Islet precursor cell (in vitro differentiated cells): ENCODE data around the gene SYCP3.
A peak's percentile ranks its signal among the peaks of the same experiment; 100 is the strongest.
"Not testable (repeated sequence)": the region's sequence is repeated elsewhere in the genome, so short reads cannot be mapped to it uniquely, and the experiment has no call there.

ENCODE experiments used
- DNase-seq: peaks from one replicate; pipeline ENCODE4 v3.0.0-alpha.2; 2018

SYCP3 gene

DNA sequence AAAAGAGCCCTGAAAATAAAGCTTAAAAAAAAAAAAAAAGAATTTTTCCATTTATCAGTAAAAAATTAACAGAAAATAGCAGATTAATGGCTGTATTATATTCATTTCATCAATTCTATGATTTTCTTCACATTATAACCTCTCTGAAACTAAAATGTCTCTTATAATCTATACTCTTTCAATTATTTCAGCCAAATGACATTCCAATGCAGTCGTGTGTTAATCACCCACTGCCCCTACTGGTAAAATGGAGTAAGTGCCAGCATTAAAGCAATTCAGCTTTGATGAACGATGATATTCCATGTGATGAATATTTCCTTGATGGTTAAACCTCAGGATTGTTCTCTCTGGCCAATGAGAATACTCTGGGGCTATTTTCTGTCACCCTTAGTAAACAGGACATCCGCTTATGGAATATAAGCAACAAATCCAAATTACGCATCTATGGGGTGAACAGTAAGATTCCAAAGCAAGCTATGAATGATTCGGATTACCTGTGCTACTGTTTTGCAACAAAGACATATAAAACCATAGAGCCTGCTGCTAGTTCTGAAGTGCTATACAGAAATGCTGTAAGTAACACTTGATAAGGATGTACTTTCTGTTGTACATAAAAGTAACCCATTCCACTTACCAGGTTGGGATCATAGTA is 20.3 kb upstream of the SYCP3 start:
- DNase-seq, result peak; percentile 43

DNA sequence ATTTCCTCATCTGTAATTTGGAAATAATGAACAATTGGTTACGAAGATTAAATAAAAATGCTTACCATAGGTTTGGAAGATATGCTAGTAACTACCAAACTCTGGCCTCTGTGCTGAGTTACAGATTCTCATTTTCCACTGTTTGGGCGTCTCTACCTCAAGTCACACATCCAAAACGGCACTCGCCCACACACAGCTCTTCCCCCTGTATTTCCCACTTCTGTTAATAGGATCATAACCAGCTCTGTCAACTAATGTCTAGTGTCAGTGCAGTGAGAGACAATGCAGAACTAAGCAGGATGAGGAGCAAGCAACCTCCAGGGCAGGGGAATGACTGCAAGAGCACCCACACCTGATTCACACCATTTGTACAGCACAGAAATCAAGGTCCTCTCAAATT is 10.9 kb upstream of the SYCP3 start:
- no peak for DNase-seq

DNA sequence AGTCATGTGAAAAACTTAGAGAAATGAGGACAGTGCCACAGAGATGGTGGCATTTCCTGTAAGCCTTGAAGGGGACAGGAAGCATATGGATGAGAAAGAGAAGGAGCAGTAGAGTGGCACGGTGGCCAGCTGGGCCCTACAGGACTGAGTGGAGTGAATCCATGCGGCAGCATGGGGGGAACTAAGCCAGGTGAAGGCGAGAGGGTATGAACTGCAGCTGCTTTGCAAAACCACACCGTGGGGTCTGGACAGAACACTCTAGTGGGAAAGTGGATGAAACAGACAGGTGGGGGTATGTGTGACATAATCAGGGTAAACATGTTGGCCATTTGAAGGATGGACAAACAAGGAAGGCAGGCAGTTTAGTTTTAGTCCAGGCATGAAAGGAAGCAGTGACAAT is 10.4 kb upstream of the SYCP3 start:
- DNase-seq, result no peak

DNA sequence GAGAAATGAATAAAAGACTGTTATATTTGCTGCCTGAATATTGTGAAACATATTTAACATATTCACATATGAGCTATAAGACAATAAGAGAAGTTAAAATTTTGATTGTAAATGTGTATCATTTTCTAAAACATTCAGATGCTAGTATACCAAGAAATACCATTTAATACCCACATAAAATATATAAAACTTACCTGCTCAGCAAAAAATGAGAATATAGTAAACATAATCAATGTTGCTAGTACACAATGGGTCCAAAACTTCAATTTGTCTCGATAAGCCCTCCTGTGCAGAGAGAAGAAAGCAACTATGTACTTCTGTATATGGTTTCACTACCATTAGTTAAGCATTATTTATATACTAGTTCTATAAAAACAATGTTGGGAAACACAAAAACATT is 9.6 kb upstream of the SYCP3 start:
- DNase-seq, result no peak

GRCh38 chr12:101747697-101748096 is 8.4 kb upstream of the SYCP3 start:
- no peak for DNase-seq

DNA sequence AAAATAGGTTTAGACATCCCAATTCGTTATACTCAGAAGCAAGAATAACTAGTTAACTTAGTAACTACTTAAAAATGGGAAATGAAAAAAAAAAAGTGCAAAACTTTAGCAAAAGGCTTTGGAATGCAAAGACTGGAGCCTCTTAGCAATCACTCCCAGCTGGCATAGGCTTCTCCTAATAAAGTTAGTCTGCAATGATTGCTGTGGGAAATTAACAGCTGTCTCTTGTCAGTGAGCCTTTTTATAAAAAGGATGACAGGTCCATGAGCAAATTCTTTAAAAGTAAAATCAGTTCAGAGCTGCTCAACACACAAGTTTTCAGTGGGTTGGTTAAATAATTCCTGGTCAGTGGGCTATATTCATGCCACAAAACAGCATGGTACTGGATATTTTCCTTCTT is 7.4 kb upstream of the SYCP3 start:
- no peak for DNase-seq

DNA sequence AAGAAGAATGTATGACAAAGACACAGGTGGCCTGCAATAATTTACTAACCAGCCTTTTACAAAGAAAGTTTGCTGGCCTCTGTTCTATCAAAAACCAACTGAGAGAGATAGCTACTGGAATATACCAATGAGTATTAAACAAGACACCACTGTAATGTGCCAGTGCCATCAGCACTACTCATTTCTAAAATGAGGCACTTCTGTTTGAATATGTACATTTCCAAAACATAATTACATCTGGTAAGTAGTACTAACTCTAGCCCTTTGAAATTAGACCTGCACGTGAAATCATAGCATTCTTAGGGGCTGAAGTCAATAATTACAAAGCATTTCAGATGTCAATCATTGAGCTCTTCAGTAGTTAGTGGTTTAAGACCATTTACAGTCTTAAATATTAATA is 6.9 kb upstream of the SYCP3 start:
- DNase-seq, result no peak

DNA sequence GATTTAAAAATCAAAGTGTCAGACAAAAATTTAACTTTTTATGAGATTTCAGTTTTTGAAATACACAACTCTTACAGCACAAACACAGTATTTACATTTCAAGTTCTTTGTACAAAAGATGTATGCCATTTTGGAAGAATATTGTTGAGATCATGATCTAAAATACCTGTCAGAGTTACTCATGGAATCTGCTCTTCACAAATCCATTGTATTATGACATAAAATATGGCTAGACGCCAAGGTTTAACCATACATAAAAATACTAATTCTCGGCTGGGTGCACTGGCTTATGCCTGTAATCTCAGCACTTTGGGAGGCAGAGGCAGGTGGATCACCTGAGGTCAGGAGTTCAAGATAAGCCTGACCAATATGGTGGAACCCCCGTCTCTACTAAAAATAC is 6.2 kb upstream of the SYCP3 start:
- no peak for DNase-seq

GRCh38 chr12:101743724-101744472 is 4.6 kb upstream of the SYCP3 start:
- DNase-seq, result no peak

GRCh38 chr12:101743242-101743641 is 4.0 kb upstream of the SYCP3 start:
- DNase-seq, result no peak

DNA sequence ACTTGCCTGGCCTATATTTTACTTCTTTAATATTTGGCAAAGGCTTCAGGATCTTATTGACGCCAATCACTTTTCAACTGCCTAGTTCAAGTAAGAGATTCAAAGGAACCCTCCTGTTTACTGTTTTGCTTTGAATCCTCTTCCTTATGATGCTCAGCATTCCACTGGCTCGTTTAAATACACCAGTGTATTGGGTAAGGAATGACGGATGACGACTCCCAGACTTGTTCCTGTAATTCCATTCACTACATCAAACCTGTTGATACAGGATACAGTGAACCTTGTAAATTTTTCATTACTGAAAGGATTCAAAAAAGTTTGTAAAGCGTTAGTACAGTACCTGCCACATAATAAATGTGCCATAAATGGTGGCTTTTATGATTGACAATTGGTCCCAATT is 1.7 kb upstream of the SYCP3 start:
- DNase-seq, result no peak

DNA sequence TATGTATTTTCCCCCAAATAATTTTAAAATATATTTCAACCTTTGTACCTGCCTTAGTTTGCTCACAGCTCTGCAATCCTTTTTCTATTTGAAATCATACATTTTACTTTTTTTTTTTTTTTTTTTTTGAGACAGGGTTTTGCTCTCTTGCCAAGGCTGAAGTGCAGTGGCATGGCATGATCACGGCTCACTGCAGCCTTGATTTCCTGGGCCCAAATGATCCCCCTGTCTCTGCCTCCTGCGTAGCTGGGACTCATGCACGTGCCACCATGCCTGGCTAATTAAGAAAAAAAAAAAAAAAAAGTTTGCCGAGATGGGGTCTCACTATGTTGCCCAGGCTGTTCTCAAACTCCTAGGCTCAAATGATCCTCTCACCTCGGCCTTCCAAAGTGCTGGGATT is 1.3 kb upstream of the SYCP3 start:
- no peak for DNase-seq

GRCh38 chr12:101737476-101737875 is 1.8 kb downstream of the SYCP3 start:
- DNase-seq, result no peak

DNA sequence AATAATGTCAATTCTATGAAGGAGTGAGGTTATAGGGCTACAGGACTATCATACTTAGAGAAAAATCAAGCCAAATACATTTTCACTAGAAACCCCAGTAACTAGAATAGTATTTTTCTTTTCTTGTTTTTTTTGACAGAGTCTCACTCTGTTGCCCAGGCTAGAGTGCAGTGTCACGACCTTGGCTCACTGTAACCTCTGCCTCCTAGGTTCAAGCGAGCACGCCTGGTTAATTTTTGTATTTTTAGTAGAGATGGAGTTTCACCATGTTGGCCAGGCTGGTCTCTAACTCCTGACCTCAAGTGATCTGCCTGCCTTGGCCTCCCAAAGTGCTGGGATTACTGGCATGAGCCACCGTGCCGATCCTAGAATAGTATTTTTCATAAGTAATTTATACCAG is 4.8 kb downstream of the SYCP3 start:
- DNase-seq, result not testable (repeated sequence)

DNA sequence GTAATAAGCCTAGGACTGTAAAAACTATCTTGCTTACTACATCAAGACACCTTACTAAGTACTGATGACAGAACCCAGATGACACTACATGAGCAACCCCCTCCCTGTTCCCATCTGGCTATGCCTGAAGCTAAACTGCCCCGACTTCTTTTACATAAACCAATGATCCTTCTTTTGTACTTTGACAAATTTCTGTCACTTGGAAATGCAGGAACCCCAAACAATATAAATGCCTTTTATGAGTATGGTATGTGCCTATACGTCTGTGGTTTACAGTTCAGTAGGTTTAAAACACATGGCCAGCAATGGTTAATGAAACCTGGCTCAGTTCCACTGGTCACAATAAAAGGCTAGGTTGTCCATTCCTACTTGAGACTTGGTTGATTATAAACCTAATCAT is 6.1 kb downstream of the SYCP3 start:
- DNase-seq, result no peak

DNA sequence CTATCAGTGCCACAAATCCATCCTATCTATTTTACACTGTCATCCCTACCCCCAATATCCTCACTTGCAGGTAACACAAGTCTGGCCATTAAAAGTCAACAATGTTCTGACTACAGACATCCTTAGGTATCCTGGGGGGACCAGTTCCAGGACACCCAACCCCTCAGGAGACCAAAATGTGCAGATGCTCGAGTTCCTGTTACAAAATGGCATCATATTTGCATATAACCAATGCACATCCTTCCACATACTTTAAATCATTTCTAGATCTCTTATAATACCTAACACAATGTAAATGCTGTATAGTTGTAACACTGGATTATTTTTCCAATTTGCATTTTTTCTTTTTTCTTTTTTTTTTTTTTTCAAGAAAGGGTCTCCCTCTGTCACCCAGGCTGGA is 6.9 kb downstream of the SYCP3 start:
- DNase-seq, result no peak

GRCh38 chr12:101729842-101730241 is 9.4 kb downstream of the SYCP3 start:
- no peak for DNase-seq

DNA sequence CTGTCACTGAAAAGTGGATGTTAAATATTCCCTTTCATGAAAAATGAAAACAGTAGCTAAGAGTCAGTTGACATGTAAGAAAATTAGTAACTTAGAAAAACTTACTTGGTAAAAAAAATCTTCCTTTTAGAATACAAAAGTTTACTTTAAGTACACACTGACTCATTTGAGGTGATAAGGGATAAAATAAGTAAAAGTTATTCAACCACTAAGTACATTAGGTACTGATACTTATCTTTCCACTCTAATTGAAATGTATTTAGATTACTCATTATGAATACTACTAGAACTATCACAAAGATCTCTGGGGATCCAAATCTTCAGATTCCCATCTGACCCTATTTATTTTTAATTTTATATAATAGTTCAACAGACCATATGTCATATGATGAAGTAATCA is 12.2 kb downstream of the SYCP3 start:
- no peak for DNase-seq

- no peak for DNase-seq
Observed at GRCh38 chr12:101722392-101722791, 16.9 kb downstream of the SYCP3 start.

- DNase-seq, result no peak
Observed at GRCh38 chr12:101720118-101720517, 19.1 kb downstream of the SYCP3 start.

DNA sequence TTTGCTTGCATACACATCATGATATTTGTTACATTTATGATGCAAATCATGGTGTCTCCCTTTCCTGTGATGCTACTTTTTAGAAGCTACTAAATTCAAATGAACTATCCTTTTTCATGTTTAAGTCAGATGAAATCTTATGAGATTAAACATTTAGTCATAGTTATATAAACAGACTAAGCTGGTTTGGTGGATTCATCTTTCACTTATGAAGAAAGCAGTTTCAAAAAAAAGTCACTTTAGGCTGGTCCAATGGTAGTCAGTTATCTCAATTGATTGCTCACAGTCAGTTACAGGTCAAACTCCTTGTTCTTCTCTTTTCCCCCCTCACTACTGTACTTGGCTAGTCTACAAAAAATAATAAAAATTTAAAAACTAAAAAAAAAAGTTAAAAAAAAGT is 19.7 kb downstream of the SYCP3 start:
- DNase-seq, result no peak

DNA sequence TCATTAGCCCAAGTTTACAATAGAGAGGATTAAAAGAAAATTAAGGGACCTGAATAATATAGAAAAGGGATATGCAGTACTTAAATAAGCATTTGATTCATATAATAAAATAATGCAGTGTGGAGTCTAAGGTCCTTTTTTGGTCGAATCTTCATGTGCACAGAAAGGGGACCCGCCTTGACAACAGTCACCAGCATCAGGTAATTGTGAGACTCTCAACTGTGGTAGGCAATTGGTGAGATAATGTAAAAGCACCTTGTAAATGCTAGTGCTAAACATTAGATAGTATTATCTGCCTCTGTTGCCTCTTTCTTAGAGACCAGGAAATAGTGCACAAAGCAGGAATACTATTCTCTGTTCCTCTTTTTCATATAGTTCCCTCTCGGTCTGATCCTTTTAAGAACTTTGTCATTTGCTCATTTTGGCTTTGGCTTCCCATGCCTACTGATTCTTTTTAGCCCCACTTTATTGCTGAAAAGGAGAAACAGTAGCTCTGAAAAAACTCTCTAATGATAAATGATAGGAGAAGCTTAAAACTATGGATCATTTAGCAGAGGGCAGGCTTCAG is 24.3 kb downstream of the SYCP3 start:
- DNase-seq, result no peak

GRCh38 chr12:101713930-101714329 is 25.3 kb downstream of the SYCP3 start:
- DNase-seq, result no peak

DNA sequence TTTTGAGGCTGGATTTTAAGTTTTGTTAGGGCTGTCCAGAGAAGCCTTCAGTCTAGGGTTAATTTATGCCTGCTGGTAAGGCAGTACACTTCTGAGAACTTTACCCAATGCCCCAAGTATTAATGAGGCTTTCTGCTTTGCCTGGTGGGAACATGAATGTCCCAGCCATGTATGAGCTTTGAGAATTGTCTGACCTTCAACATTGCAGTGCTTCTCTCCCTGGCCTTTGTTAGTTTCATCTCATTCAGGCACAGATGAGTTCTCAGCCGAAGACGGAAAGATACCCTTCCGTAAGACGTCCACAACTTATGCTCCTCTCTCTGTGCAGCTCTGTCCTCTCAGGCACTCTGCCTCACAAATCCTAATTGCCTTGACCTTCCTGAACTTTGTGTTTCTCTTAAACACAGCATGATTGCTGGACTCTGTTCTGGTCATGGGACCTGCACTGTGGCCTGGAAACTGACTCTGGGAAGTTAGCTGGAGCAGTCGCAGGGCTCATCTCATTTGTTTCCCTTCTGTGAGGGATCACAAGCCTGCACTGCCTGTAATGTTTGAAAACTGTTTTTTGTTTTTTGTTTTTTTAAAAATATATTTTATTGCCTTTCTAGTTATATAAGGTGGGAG is 26.1 kb downstream of the SYCP3 start:
- DNase-seq, result peak; percentile 85
